ENCODE data around the gene FAM89A.
"Not testable (repeated sequence)": the region's sequence is repeated elsewhere in the genome, so short reads cannot be mapped to it uniquely, and the experiment has no call there.

FAM89A gene

DNA sequence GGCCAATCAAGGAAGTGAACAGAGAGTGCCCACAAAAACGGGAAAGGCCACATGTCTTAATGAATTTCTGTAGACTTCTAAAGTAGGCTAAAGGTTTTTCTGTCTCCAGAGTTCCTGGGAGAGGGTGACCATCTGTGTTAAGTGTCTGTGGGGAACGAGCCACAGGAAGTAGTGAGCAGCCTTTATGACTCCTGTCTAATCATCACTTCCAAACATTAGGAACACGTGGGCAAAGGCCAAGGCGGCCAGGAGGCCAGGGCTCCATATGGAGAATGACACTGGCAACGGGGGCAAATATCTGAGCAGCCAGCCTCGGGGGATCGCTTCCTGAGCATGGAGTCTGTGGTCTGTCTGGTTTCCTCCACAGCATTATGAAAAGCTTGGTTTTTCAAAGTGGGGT, 7.1 kb downstream of the FAM89A start:
- Histone ChIP-seq H3K9me3 (replicated peaks in 1 of 2; ENCODE audit: control insufficient read depth in 2 of 2, insufficient read depth in 1 of 2, low read depth in 1 of 2, low read length in 2 of 2) (no peaks in the 10 kb centered on the region), H2AFZ (ENCODE audit: low read length) (no peak overlapping the region), H2BK120ac (ENCODE audit: low read depth, low read length) (no peak overlapping the region), H4K91ac (ENCODE audit: low read depth, low read length, poor library complexity) (no peak overlapping the region), H3K9ac (ENCODE audit: low read depth, low read length, poor library complexity) (no peak overlapping the region), H2AK5ac (ENCODE audit: low read depth, low read length) (no peak overlapping the region), H3K23ac (ENCODE audit: low read depth, low read length, poor library complexity) (no peak overlapping the region), H4K8ac (ENCODE audit: low read depth, low read length) (no peak overlapping the region), H3K27ac (replicated peaks; ENCODE audit: low read length) (no peak overlapping the region), H2BK5ac (ENCODE audit: low read length) (no peak overlapping the region), H3K4ac (ENCODE audit: low read length) (no peak overlapping the region), H2BK15ac (ENCODE audit: low read length) (no peak overlapping the region), H3K14ac (ENCODE audit: low read length) (no peak overlapping the region), H3K4me2 (ENCODE audit: insufficient read depth, low read length, poor library complexity, severe bottlenecking) (no peak overlapping the region), H3K27me3 (ENCODE audit: control insufficient read depth in 3 of 3, insufficient read depth in 3 of 3, low read depth in 1 of 3, low read length in 3 of 3) (peaks cover 0 to 5% (median 0%) of the 10 kb centered on the region in 3 experiments), H3K4me1 (ENCODE audit: control insufficient read depth in 2 of 2, insufficient read depth in 1 of 2, low read depth in 1 of 2, low read length in 2 of 2) (peaks cover 0 to 2% of the 10 kb centered on the region in 2 donors), H2BK12ac (ENCODE audit: low read length) (no peak overlapping the region), H3K4me3 (ENCODE audit: low read length in 2 of 2) (no peak overlapping the region), H3K79me1 (ENCODE audit: low read depth, low read length) (no peaks in the 10 kb centered on the region), H3K18ac (ENCODE audit: low read length) (no peak overlapping the region), H3K36me3 (replicated peaks in 1 of 2; ENCODE audit: control insufficient read depth in 2 of 2, insufficient read depth in 2 of 2, low read length in 2 of 2) (no peaks in the 10 kb centered on the region)
- no CpG with 5 or more reads among the region's 7 CpGs for WGBS, 2 donors (ENCODE audit: extremely low coverage in 2 of 2, insufficient read length in 2 of 2, insufficient replicate concordance in 1 of 2)
- no peak for DNase-seq (ENCODE audit: low spot score)

GRCh38 chr1:231029841-231030240, 10.2 kb downstream of the FAM89A start:
- H3K36me3 ChIP-seq (replicated peaks in 1 of 2; ENCODE audit: control insufficient read depth in 2 of 2, insufficient read depth in 2 of 2, low read length in 2 of 2): no peaks in the 10 kb centered on the region
- no CpG with 5 or more reads among the region's 6 CpGs for WGBS, 2 donors (ENCODE audit: extremely low coverage in 2 of 2, insufficient read length in 2 of 2, insufficient replicate concordance in 1 of 2)

DNA sequence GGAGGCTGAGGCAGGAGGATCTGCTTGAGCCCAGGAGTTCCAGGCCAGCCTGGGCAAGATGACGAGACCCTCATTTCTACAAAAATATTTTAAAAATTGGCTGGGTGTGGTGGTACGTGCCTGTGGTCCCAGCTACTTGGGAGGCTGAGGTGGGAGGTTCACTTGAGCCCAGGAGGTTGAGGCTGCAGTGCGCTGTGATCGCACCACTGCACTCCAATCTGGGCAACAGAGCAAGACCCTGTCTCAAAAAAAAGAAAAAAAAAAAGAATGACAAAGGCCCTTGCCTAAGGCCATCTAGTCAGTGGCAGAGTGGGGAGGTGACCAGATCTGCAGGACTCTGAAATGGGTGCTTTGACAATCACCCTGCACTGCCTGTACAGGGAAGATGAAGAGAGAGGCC, 10.8 kb downstream of the FAM89A start:
- H3K4ac ChIP-seq (ENCODE audit: low read length); H2BK120ac ChIP-seq (ENCODE audit: low read depth, low read length); H3K79me1 ChIP-seq (ENCODE audit: low read depth, low read length); H4K91ac ChIP-seq (ENCODE audit: low read depth, low read length, poor library complexity); H3K14ac ChIP-seq (ENCODE audit: low read length); H3K9ac ChIP-seq (ENCODE audit: low read depth, low read length, poor library complexity); H2BK15ac ChIP-seq (ENCODE audit: low read length); H3K4me3 ChIP-seq (ENCODE audit: low read length in 2 of 2); DNase-seq (ENCODE audit: low spot score); H3K4me2 ChIP-seq (ENCODE audit: insufficient read depth, low read length, poor library complexity, severe bottlenecking); H3K23ac ChIP-seq (ENCODE audit: low read depth, low read length, poor library complexity); H3K27me3 ChIP-seq (ENCODE audit: control insufficient read depth in 3 of 3, insufficient read depth in 3 of 3, low read depth in 1 of 3, low read length in 3 of 3); H3K36me3 ChIP-seq (replicated peaks in 1 of 2; ENCODE audit: control insufficient read depth in 2 of 2, insufficient read depth in 2 of 2, low read length in 2 of 2); H4K8ac ChIP-seq (ENCODE audit: low read depth, low read length); H2BK5ac ChIP-seq (ENCODE audit: low read length); H2AFZ ChIP-seq (ENCODE audit: low read length); H2AK5ac ChIP-seq (ENCODE audit: low read depth, low read length); H3K9me3 ChIP-seq (replicated peaks in 1 of 2; ENCODE audit: control insufficient read depth in 2 of 2, insufficient read depth in 1 of 2, low read depth in 1 of 2, low read length in 2 of 2); H3K18ac ChIP-seq (ENCODE audit: low read length); H2BK12ac ChIP-seq (ENCODE audit: low read length); H3K4me1 ChIP-seq (ENCODE audit: control insufficient read depth in 2 of 2, insufficient read depth in 1 of 2, low read depth in 1 of 2, low read length in 2 of 2); H3K27ac ChIP-seq (replicated peaks; ENCODE audit: low read length): not testable (repeated sequence)
- no CpG with 5 or more reads among the region's 4 CpGs for WGBS, 2 donors (ENCODE audit: extremely low coverage in 2 of 2, insufficient read length in 2 of 2, insufficient replicate concordance in 1 of 2)

More at GRCh38 chr1:231029841-231030240, 10.2 kb downstream of the FAM89A start:
- Histone ChIP-seq H3K79me1 (ENCODE audit: low read depth, low read length) (no peaks in the 10 kb centered on the region), H3K14ac (ENCODE audit: low read length) (no peak overlapping the region), H3K4me2 (ENCODE audit: insufficient read depth, low read length, poor library complexity, severe bottlenecking) (no peak overlapping the region), H2AFZ (ENCODE audit: low read length) (no peak overlapping the region), H2AK5ac (ENCODE audit: low read depth, low read length) (no peak overlapping the region), H4K8ac (ENCODE audit: low read depth, low read length) (no peak overlapping the region), H3K4me3 (ENCODE audit: low read length in 2 of 2) (no peak overlapping the region), H3K4me1 (ENCODE audit: control insufficient read depth in 2 of 2, insufficient read depth in 1 of 2, low read depth in 1 of 2, low read length in 2 of 2) (peaks cover 0 to 2% of the 10 kb centered on the region in 2 donors), H2BK120ac (ENCODE audit: low read depth, low read length) (no peak overlapping the region), H2BK5ac (ENCODE audit: low read length) (no peak overlapping the region), H3K18ac (ENCODE audit: low read length) (no peak overlapping the region), H3K9ac (ENCODE audit: low read depth, low read length, poor library complexity) (no peak overlapping the region), H3K4ac (ENCODE audit: low read length) (no peak overlapping the region), H3K9me3 (replicated peaks in 1 of 2; ENCODE audit: control insufficient read depth in 2 of 2, insufficient read depth in 1 of 2, low read depth in 1 of 2, low read length in 2 of 2) (no peaks in the 10 kb centered on the region), H4K91ac (ENCODE audit: low read depth, low read length, poor library complexity) (no peak overlapping the region), H2BK12ac (ENCODE audit: low read length) (no peak overlapping the region), H3K23ac (ENCODE audit: low read depth, low read length, poor library complexity) (no peak overlapping the region), H3K27ac (replicated peaks; ENCODE audit: low read length) (no peak overlapping the region), H2BK15ac (ENCODE audit: low read length) (no peak overlapping the region), H3K27me3 (ENCODE audit: control insufficient read depth in 3 of 3, insufficient read depth in 3 of 3, low read depth in 1 of 3, low read length in 3 of 3) (no peaks in the 10 kb centered on the region)
- DNase-seq (ENCODE audit: low spot score): no peak

GRCh38 chr1:231028682-231029081, 11.4 kb downstream of the FAM89A start:
- Histone ChIP-seq H3K4me1 (ENCODE audit: control insufficient read depth in 2 of 2, insufficient read depth in 1 of 2, low read depth in 1 of 2, low read length in 2 of 2) (peaks cover 0 to 2% of the 10 kb centered on the region in 2 donors), H2BK15ac (ENCODE audit: low read length) (no peak overlapping the region), H3K9me3 (replicated peaks in 1 of 2; ENCODE audit: control insufficient read depth in 2 of 2, insufficient read depth in 1 of 2, low read depth in 1 of 2, low read length in 2 of 2) (no peaks in the 10 kb centered on the region), H3K9ac (ENCODE audit: low read depth, low read length, poor library complexity) (no peak overlapping the region), H2BK5ac (ENCODE audit: low read length) (no peak overlapping the region), H2BK12ac (ENCODE audit: low read length) (no peak overlapping the region), H3K4me3 (ENCODE audit: low read length in 2 of 2) (no peak overlapping the region), H2AK5ac (ENCODE audit: low read depth, low read length) (no peak overlapping the region), H3K27ac (replicated peaks; ENCODE audit: low read length) (no peak overlapping the region), H3K79me1 (ENCODE audit: low read depth, low read length) (no peaks in the 10 kb centered on the region), H3K18ac (ENCODE audit: low read length) (no peak overlapping the region), H2BK120ac (ENCODE audit: low read depth, low read length) (no peak overlapping the region), H3K23ac (ENCODE audit: low read depth, low read length, poor library complexity) (peak overlapping the region; percentile 5), H3K27me3 (ENCODE audit: control insufficient read depth in 3 of 3, insufficient read depth in 3 of 3, low read depth in 1 of 3, low read length in 3 of 3) (no peaks in the 10 kb centered on the region), H3K14ac (ENCODE audit: low read length) (no peak overlapping the region), H2AFZ (ENCODE audit: low read length) (no peak overlapping the region), H3K36me3 (replicated peaks in 1 of 2; ENCODE audit: control insufficient read depth in 2 of 2, insufficient read depth in 2 of 2, low read length in 2 of 2) (no peaks in the 10 kb centered on the region), H4K91ac (ENCODE audit: low read depth, low read length, poor library complexity) (no peak overlapping the region), H4K8ac (ENCODE audit: low read depth, low read length) (no peak overlapping the region), H3K4me2 (ENCODE audit: insufficient read depth, low read length, poor library complexity, severe bottlenecking) (no peak overlapping the region), H3K4ac (ENCODE audit: low read length) (no peak overlapping the region)
- DNase-seq (ENCODE audit: low spot score): no peak
- no CpG with 5 or more reads among the region's 7 CpGs for WGBS, 2 donors (ENCODE audit: extremely low coverage in 2 of 2, insufficient read length in 2 of 2, insufficient replicate concordance in 1 of 2)

All from neuronal stem cell (in vitro differentiated cells).